WTC11 (cell line): ENCODE data around the gene BLVRA. TPM values are rescaled to one million over a fixed set of nuclear protein-coding genes. Genes with fewer than 3 reads are reported as not detected.

ENCODE experiments used
- ATAC-seq: fragments of 200-7000 bp; cut with Tn5 transposase; 2 replicates; pipeline ENCODE4 v1.10.0; 2021; ENCODE audit warnings: mild to moderate bottlenecking, moderate library complexity
- CTCF ChIA-PET: fragments of 300-600 bp; sonication (Branson Sonifier 250); formaldehyde crosslinking; loops from one replicate; lab custom pipeline; 2021; ENCODE audit warnings: antibody characterized with exemption; lab: Charles Lee
- POLR2A ChIA-PET: fragments of 350-600 bp; sonication (Branson Sonifier 250); formaldehyde crosslinking; loops from one replicate; lab custom pipeline; 2021; ENCODE audit warnings: antibody characterized with exemption; lab: Charles Lee
- DNase-seq: peaks from one replicate; pipeline ENCODE4 v3.0.0; 2021; ENCODE audit warnings: low spot score
- H3K27ac Mint-ChIP-seq: 2 replicates; pipeline ENCODE4 v1.8.0; 2021; ENCODE audit warnings: mixed read lengths
- H3K27me3 Mint-ChIP-seq: 2 replicates; pipeline ENCODE4 v1.8.0; 2021; ENCODE audit warnings: low read depth, mild to moderate bottlenecking, moderate library complexity, mixed read lengths
- H3K36me3 Mint-ChIP-seq: 2 replicates; pipeline ENCODE4 v1.8.0; 2021; ENCODE audit warnings: mixed read lengths
- H3K4me1 Mint-ChIP-seq: 2 replicates; pipeline ENCODE4 v1.8.0; 2022; ENCODE audit warnings: mixed read lengths
- H3K4me3 Mint-ChIP-seq: 2 replicates; pipeline ENCODE4 v1.8.0; 2021; ENCODE audit warnings: mild to moderate bottlenecking, moderate library complexity, mixed read lengths
- H3K9me3 Mint-ChIP-seq: 2 replicates; pipeline ENCODE4 v1.8.0; 2021; ENCODE audit warnings: mixed read lengths
- ATF1 ChIP-seq: sonication (generic); formaldehyde crosslinking; IDR thresholded peaks from 2 replicates; pipeline ENCODE4 v1.8.1; 2023; ENCODE audit warnings: mild to moderate bottlenecking, moderate library complexity, missing genetic modification reagents
- ESRRA ChIP-seq: sonication (generic); formaldehyde crosslinking; IDR thresholded peaks from 2 replicates; pipeline ENCODE4 v1.8.1; 2022; ENCODE audit warnings: mild to moderate bottlenecking, missing genetic modification reagents, borderline replicate concordance
- FOXP1 ChIP-seq: sonication (generic); formaldehyde crosslinking; IDR thresholded peaks from 2 replicates; pipeline ENCODE4 v1.8.0; 2022; ENCODE audit warnings: missing genetic modification reagents, mild to moderate bottlenecking, moderate library complexity, borderline replicate concordance
- FOXP4 ChIP-seq: sonication (generic); formaldehyde crosslinking; IDR thresholded peaks from 2 replicates; pipeline ENCODE4 v1.8.0; 2022; ENCODE audit warnings: mild to moderate bottlenecking, missing genetic modification reagents
- GABPB1 ChIP-seq: sonication (generic); formaldehyde crosslinking; IDR thresholded peaks from 2 replicates; pipeline ENCODE4 v1.8.1; 2023; ENCODE audit warnings: mild to moderate bottlenecking, missing genetic modification reagents
- GTF2I ChIP-seq: fragments of 250-450 bp; sonication (Bioruptor Pico); conservative IDR thresholded peaks from 2 replicates; pipeline ENCODE4 v1.4.0; 2021; ENCODE audit warnings: mild to moderate bottlenecking
- MAX ChIP-seq: sonication (generic); formaldehyde crosslinking; IDR thresholded peaks from 2 replicates; pipeline ENCODE4 v1.8.0; 2022; ENCODE audit warnings: mild to moderate bottlenecking, missing genetic modification reagents
- PRDM15 ChIP-seq: sonication (generic); formaldehyde crosslinking; IDR thresholded peaks from 2 replicates; pipeline ENCODE4 v1.8.0; 2022; ENCODE audit warnings: missing genetic modification reagents
- SOX15 ChIP-seq: fragments of 250-450 bp; sonication (Bioruptor Pico); IDR thresholded peaks from 2 replicates; pipeline ENCODE4 v1.9.0; 2021; ENCODE audit warnings: mild to moderate bottlenecking
- TEAD1 ChIP-seq: sonication (generic); formaldehyde crosslinking; IDR thresholded peaks from 2 replicates; pipeline ENCODE4 v1.8.0; 2022; ENCODE audit warnings: mild to moderate bottlenecking, missing genetic modification reagents
- USF1 ChIP-seq: sonication (generic); formaldehyde crosslinking; IDR thresholded peaks from 2 replicates; pipeline ENCODE4 v1.8.0; 2022; ENCODE audit warnings: mild to moderate bottlenecking, missing genetic modification reagents
- ZNF317 ChIP-seq: sonication (generic); formaldehyde crosslinking; IDR thresholded peaks from 2 replicates; pipeline ENCODE4 v1.8.1; 2023; ENCODE audit warnings: low read depth, mild to moderate bottlenecking, moderate library complexity, missing genetic modification reagents, borderline replicate concordance
- total RNA-seq: library from RNA; stranded (reverse); gene quantifications from 3 replicates; pipeline ENCODE4 v1.2.3, GENCODE V29; 2021
- TF ChIP-seq, protein P1 (sequence below): sonication (generic); formaldehyde crosslinking; IDR thresholded peaks from 2 replicates; pipeline ENCODE4 v1.8.0; 2022; ENCODE audit warnings: mild to moderate bottlenecking, missing genetic modification reagents
- TF ChIP-seq, protein P2 (sequence below): sonication (generic); formaldehyde crosslinking; IDR thresholded peaks from 2 replicates; pipeline ENCODE4 v1.8.1; 2022; ENCODE audit warnings: low read depth, missing genetic modification reagents, borderline replicate concordance

Gene BLVRA
- total RNA-seq, 1 experiment from 2014 or later = 35.5 TPM

- Mint-ChIP-seq H3K36me3 (no peaks in the 10 kb centered on the region), H3K27me3 (peaks cover 22% of the 10 kb centered on the region), H3K27ac (no peak overlapping the region), H3K4me3 (no peak overlapping the region), H3K9me3 (peaks cover 10% of the 10 kb centered on the region), H3K4me1 (peaks cover 12% of the 10 kb centered on the region)
- TF ChIP-seq ATF1 (CRISPR knock-in tag) (no peak), ZNF317 (CRISPR knock-in tag) (no peak), ESRRA (CRISPR knock-in tag) (no peak)
- TF ChIP-seq, protein P1, sequence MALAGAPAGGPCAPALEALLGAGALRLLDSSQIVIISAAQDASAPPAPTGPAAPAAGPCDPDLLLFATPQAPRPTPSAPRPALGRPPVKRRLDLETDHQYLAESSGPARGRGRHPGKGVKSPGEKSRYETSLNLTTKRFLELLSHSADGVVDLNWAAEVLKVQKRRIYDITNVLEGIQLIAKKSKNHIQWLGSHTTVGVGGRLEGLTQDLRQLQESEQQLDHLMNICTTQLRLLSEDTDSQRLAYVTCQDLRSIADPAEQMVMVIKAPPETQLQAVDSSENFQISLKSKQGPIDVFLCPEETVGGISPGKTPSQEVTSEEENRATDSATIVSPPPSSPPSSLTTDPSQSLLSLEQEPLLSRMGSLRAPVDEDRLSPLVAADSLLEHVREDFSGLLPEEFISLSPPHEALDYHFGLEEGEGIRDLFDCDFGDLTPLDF (CRISPR knock-in tag) = no peak
- TF ChIP-seq, protein P2, sequence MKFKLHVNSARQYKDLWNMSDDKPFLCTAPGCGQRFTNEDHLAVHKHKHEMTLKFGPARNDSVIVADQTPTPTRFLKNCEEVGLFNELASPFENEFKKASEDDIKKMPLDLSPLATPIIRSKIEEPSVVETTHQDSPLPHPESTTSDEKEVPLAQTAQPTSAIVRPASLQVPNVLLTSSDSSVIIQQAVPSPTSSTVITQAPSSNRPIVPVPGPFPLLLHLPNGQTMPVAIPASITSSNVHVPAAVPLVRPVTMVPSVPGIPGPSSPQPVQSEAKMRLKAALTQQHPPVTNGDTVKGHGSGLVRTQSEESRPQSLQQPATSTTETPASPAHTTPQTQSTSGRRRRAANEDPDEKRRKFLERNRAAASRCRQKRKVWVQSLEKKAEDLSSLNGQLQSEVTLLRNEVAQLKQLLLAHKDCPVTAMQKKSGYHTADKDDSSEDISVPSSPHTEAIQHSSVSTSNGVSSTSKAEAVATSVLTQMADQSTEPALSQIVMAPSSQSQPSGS (CRISPR knock-in tag) = no peak
- POLR2A ChIA-PET = no interaction called here
- CTCF ChIA-PET = no interaction called here
- no peak for DNase-seq
- no peak for ATAC-seq
Observed at GRCh38 chr7:43753843-43754242, 4.6 kb upstream of the BLVRA start.

- ChIA-PET CTCF (interaction anchor here (0.6 to 0.7 kb wide), 2 partner anchors 172 to 756 kb away, joined by 3 read pairs; no protein-coding TSS in a partner anchor), POLR2A (interaction anchor here (0.6 kb wide), 1 partner anchor 142 kb away, joined by 4 read pairs; no protein-coding TSS in a partner anchor)
- no peak for TF ChIP-seq GABPB1 (CRISPR knock-in tag)
- no peak for TF ChIP-seq MAX (CRISPR knock-in tag)
- TF ChIP-seq SOX15 (CRISPR knock-in tag) = no peak
- TF ChIP-seq FOXP1 (CRISPR knock-in tag) = no peak
- no peak for TF ChIP-seq FOXP4
- no peak for TF ChIP-seq PRDM15
- TF ChIP-seq USF1 (CRISPR knock-in tag) = no peak
- TF ChIP-seq GTF2I (CRISPR knock-in tag) = no peak
- TF ChIP-seq TEAD1 = no peak
- DNase-seq = no peak
- Mint-ChIP-seq H3K27ac (no peak overlapping the region), H3K9me3 (peaks cover 10% of the 10 kb centered on the region), H3K36me3 (no peaks in the 10 kb centered on the region), H3K4me1 (peaks cover 16% of the 10 kb centered on the region), H3K4me3 (no peak overlapping the region), H3K27me3 (peaks cover 29% of the 10 kb centered on the region)
- ATAC-seq = no peak
Observed at GRCh38 chr7:43754596-43754995, 3.9 kb upstream of the BLVRA start.
